NCI-H460 (cell line): Measurements from ENCODE around the gene PLEKHH2. TPM values are rescaled to one million over a fixed set of nuclear protein-coding genes. Genes with fewer than 3 reads are reported as not detected.

Source experiments
- DNase-seq: peaks from one replicate; pipeline ENCODE4 v3.0.0-alpha.2; 2016; ENCODE audit warnings: low read depth; ENCODE audit errors: extremely low read depth
- total RNA-seq: library from RNA; depleted of rRNA; stranded (reverse); fragments of >200 nt; shearing (Covaris generic); gene quantifications from 2 replicates; pipeline ENCODE4 v1.2.3, GENCODE V29; 2014

PLEKHH2 gene
- total RNA-seq, 1 experiment from 2014 or later, result 2.1 TPM

DNA sequence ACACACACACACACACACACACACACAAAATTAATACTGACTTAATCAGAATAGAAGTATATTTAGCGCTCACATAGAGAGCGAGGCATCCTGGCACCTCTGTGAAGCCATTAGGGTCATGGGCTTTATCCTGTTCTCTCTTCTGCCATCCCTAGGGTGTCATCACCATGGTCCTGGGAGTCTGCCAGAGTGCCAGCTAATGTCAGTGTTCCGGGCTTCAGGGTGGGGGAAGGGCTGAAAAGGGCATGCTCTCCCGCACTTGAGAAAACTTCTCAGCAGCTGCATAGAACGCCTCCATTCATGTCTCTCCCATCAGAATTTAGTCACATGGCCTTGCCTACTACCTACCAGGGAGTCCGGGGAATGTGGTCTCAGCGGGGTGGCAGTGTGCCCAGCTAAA lies 117.1 kb downstream of the PLEKHH2 start:
- DNase-seq, result no peak

GRCh38 chr2:43758739-43759138 lies 121.7 kb downstream of the PLEKHH2 start:
- DNase-seq, result no peak

- peak; percentile 9 for DNase-seq
These were observed 122.1 kb downstream of the PLEKHH2 start for GRCh38 chr2:43759195-43759594.

DNA sequence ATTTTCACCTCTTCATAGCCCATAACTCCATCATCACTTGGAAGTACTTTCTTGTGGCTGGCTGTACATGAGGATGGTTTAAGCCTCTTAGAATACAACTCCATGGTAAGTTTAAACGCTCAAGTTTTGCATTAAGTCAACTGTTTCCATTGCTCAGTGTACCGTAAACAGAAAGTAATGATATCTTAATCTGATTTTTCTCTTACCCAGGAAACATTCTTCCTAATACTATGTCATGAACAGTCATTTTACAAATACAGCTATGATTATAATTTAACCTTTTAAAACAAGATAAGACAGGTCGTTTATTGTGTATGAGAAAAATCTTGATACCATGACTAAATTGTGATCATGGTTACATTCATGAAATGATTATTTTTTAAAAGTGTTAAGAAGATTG lies 125.2 kb downstream of the PLEKHH2 start:
- DNase-seq, result no peak

DNA sequence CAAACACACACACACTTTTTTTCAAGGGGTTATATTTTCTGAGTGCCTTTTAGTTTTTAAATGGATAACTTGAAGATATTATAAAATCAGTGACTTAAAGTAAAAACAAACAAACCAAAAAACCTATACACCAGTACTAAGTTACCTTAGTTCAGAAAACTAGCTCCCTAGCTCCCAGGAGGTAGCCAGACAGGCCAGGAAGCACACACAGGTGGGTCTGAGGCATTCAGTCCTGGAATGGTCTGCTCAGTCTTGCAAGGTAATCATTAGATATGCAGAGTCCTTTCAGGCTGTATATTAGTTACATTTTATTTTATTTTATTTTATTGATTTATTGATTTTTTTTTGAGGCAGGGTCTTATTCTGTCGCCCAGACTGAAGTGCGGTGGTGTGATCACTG lies 126.0 kb downstream of the PLEKHH2 start:
- no peak for DNase-seq

DNA sequence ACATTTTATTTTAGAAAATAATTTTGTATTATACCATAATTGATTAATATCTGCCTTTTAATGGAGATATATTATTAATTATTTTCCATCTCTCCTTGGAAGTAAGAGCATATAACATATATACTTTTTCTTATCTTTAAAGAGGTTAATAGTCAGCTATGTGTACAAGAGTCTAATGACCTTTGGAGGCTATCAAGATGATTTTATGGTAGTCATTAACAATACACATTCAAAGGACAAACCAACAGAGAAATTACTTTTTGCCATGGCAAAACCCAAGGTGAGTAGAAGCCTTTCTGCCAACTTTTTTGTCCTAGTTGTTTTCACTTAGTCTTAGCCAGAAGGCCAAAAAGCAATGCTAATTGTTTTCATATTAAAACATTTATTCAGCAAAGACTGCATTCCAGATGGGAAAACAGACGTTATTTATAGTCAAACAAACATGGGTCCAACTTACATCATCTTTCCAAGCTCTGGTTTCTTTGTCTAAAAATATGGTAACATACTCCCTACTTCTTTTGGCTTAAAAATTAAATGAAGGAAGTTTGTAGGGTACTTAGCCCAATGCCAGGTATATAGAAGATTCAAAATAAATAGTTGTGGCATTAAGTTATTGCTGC lies 127.1 kb downstream of the PLEKHH2 start:
- DNase-seq, result no peak

DNA sequence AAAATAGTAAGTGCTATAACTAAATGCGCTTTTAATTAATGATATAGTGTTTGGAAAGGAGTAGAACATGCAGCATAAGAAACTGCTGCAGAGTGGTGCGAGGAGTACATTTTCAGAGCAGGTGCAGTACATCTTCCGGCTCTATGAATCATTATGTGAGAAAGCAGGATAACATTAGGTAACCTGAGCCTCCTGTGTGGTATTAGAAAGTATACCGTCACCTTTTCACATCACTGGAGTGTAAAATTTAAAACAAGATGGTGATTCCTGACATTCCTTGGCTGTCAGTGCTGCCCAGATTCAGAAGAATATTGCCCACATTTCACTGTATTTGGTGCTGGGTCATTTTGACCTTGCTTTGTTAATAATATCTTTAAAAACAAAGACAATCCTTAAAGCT lies 128.9 kb downstream of the PLEKHH2 start:
- DNase-seq, result no peak

- DNase-seq, result peak; percentile 91
These were observed 137.0 kb downstream of the PLEKHH2 start, which contains the start of gene DYNC2LI1 for GRCh38 chr2:43773876-43774613. DYNC2LI1 (plus strand) TSS chr2:43774039; CDS start chr2:43774139, 100 bp downstream.

GRCh38 chr2:43774617-43775016 lies 137.6 kb downstream of the PLEKHH2 start:
- DNase-seq, result no peak

- DNase-seq, result no peak
These were observed 139.3 kb downstream of the PLEKHH2 start for GRCh38 chr2:43776324-43776723.

- no peak for DNase-seq
These were observed 140.4 kb downstream of the PLEKHH2 start for GRCh38 chr2:43777306-43777926.

DNA sequence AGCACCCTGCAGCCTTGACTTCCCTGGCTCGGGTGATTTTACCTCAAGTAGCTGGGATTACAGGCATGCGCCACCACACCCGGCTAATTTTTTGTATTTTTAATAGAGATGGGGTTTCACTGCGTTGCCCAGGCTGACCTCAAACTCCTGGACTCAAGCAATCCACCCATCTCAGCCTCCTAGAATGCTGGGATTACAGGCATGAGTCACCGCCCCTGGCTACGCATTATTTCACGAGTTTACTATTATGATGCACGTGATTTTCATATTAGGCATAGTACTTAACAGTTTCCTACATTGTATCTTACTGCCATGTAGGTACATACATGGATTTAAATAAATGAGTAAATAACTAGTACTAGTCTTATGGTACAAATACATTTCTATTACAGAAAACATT lies 141.2 kb downstream of the PLEKHH2 start:
- no peak for DNase-seq

DNA sequence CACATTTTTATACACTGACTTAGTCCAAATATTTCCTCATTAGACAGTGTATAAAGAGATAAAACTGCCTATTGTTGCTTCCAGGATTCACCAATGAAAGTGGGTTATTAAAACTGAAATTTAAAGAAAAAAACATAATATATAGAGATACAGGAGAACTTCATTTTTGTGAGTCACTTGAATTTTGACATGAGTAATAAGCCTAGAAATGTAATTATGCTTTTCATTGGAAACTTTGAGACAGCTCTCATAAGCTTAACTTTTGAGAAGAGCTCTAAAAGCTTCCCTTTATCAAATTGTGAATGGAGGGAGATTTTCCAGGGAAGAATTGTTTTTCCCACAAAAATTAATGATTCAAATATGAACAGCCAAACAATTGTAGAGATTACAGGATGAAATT lies 150.8 kb downstream of the PLEKHH2 start:
- no peak for DNase-seq

- DNase-seq, result no peak
These were observed 151.6 kb downstream of the PLEKHH2 start for GRCh38 chr2:43788646-43789045.

DNA sequence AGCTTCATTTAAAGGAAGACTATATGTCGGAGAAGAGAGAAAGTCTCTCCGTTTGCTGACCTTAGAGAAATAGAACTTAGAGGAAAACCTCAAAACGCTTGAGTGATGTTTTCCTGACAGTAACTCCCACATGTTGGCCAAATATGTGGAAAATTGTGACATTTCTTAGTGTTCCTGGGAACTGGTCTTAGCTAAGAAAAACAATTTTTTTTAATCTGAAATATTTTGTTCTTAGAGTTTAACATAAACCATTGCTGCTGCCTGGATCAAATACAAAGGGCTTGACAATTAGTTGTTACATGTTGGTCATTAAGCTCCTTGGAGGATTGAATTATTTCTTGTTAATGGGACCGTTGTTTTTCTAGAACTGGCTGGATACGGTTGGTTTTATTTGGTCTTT lies 153.1 kb downstream of the PLEKHH2 start:
- no peak for DNase-seq

GRCh38 chr2:43791035-43791765 lies 154.1 kb downstream of the PLEKHH2 start:
- DNase-seq, result no peak

GRCh38 chr2:43792653-43793052 lies 155.6 kb downstream of the PLEKHH2 start:
- DNase-seq, result no peak

GRCh38 chr2:43794956-43795355 lies 157.9 kb downstream of the PLEKHH2 start:
- no peak for DNase-seq

DNA sequence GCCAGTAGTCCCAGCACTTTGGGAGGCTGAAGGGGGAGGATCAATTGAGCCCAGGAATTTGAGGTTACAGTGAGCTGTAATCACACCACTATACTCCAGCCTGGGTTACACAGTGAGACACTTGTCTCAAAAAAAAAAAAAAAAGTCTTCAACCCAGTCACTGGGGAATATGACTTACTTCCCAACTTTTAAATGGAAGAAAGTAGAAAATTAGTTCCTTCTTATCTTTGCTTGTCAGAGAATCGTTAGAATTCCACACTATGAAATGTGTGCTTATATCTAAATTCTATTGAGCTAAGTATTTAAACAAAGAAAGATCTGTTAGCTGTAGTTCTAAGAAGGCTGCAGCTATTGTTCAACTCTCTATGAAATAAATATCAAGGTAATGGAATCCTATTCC lies 159.1 kb downstream of the PLEKHH2 start:
- no peak for DNase-seq

DNA sequence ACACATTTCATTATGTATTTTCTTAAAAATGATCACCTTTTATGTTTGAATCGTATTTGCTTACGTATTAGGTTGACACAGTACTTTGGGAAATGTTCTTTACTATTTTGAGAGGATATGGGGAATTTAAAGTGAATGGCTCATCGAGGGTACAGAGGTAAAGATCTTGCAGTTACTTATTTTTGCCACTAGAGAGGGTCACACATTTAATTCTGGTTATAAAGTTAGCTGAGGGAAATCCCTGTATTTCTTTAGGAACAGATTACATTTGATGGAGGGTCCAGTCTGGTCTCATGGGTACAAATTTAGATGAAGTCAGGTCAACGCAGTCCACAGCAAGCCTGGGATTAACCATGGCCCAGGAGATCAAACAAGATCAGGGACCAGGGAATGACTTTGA lies 161.2 kb downstream of the PLEKHH2 start:
- no peak for DNase-seq

DNA sequence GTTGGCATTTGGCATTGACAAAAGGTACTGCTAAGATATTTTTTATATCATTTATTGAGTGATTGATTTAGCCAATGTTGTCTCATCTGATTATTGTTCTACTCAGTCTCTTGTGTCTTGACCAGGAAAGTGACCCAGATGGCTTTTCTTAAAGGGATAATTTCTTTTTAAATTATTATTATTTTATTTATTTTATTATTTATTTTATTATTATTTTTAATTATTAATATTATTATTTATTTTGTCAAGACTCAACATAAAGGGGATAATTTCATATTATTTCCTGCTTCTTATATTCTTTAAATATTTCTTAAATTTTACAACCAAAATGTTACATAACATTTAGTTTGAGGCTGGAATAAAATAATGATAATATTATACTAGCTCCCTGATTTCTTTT lies 163.8 kb downstream of the PLEKHH2 start:
- DNase-seq, result no peak
